ENCODE measurements around the gene B3GALT6.
"Not testable (repeated sequence)": the region's sequence is repeated elsewhere in the genome, so short reads cannot be mapped to it uniquely, and the experiment has no call there.

B3GALT6 gene

DNA sequence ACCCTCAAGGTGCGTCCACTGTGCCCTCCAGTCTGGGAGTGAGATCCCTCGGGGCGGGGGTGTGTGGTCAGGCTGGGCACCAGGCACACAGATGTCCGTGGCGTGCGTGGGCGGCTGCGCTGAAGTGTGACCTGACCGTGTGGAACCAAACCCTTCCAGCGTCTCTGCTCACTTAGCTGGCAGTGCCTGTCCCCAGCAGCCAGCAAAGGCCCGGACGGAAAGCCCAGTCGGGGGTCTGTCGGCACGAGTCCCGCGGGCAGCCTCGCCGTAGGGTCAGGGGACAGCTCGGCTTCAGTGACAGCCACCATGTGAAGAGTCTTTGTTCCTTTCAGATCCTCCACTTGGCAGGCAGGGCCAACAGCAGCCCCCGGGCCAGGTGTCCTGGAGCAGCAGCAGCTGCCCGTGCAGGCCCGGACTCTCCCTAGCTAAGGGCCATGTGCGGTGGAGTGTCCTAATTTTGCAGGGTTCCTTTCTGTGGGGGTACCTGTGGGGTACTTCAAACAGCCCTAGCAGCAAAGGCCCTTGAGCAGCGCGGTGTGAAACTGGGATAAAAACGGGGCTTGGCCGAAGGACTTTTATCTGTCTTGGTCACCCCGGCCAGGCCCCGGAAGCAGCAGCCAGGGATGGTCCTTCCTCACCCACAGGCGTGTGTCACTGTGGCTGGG is 46.8 kb upstream of the B3GALT6 start:
- H3K9me3 ChIP-seq (ENCODE audit: severe bottlenecking): no peaks in the 10 kb centered on the region
- DNase-seq (ENCODE audit: low spot score): peak; percentile 54
- no peak overlapping the region for H3K27ac ChIP-seq (ENCODE audit: poor library complexity, severe bottlenecking)
- no peak for ATAC-seq (ENCODE audit: low read depth)
- TF ChIP-seq, protein P1, sequence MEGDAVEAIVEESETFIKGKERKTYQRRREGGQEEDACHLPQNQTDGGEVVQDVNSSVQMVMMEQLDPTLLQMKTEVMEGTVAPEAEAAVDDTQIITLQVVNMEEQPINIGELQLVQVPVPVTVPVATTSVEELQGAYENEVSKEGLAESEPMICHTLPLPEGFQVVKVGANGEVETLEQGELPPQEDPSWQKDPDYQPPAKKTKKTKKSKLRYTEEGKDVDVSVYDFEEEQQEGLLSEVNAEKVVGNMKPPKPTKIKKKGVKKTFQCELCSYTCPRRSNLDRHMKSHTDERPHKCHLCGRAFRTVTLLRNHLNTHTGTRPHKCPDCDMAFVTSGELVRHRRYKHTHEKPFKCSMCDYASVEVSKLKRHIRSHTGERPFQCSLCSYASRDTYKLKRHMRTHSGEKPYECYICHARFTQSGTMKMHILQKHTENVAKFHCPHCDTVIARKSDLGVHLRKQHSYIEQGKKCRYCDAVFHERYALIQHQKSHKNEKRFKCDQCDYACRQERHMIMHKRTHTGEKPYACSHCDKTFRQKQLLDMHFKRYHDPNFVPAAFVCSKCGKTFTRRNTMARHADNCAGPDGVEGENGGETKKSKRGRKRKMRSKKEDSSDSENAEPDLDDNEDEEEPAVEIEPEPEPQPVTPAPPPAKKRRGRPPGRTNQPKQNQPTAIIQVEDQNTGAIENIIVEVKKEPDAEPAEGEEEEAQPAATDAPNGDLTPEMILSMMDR (IDR thresholded peaks at IDR 0.05; ENCODE audit: poor library complexity, severe bottlenecking): no peak
- no peaks in the 10 kb centered on the region for H3K27me3 ChIP-seq (ENCODE audit: insufficient read depth, poor library complexity, severe bottlenecking)
- H3K36me3 ChIP-seq (ENCODE audit: low read depth): no peaks in the 10 kb centered on the region
- no peak overlapping the region for H3K4me3 ChIP-seq (ENCODE audit: severe bottlenecking)
- no peaks in the 10 kb centered on the region for H3K4me1 ChIP-seq (ENCODE audit: insufficient read depth, poor library complexity, severe bottlenecking)

DNA sequence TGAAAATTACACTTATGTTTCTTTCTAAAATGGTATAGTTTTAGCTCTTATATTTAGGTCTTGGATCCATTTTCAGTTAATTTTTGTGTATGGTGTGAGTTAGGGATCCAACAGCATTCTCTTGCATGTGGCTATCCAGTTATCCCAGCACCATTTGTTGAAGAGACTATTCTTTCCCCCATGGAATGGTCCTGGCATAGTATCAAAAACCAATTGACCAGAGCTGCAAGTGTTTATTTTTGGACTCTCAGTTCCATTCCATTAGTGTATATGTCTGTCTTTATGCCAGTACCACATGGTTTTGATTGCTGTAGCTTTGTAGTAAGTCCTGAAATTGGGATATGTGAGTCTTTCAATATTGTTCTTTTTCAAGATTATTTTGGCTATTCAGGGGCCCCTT is 44.1 kb upstream of the B3GALT6 start:
- Histone ChIP-seq H3K36me3 (ENCODE audit: low read depth) (no peaks in the 10 kb centered on the region), H3K9me3 (ENCODE audit: severe bottlenecking) (no peaks in the 10 kb centered on the region), H3K27me3 (ENCODE audit: insufficient read depth, poor library complexity, severe bottlenecking) (no peaks in the 10 kb centered on the region), H3K4me3 (ENCODE audit: severe bottlenecking) (no peak overlapping the region), H3K4me1 (ENCODE audit: insufficient read depth, poor library complexity, severe bottlenecking) (no peaks in the 10 kb centered on the region), H3K27ac (ENCODE audit: poor library complexity, severe bottlenecking) (no peak overlapping the region)
- no peak for DNase-seq (ENCODE audit: low spot score)
- TF ChIP-seq, protein P1 (IDR thresholded peaks at IDR 0.05; ENCODE audit: poor library complexity, severe bottlenecking): no peak
- ATAC-seq (ENCODE audit: low read depth): no peak

DNA sequence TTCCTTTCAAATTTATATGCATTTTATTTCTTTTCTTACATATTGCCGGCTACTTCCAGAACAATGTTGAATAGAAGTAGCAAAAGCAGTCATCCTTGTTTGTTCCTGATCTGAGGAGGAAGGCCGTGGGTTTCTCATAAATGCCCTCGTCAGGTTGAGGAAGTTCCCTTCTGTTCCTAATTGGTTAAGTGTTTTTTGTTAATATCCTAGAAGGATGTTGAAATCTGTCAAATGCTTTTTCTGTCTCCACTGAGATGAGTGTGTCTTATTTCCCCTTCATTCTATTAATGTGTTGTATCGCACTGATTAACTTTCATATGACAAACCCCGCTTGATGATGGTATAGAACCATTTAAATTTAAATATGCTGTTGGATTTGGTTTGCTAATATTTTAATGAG is 42.9 kb upstream of the B3GALT6 start:
- no peak for ATAC-seq (ENCODE audit: low read depth)
- no peak overlapping the region for H3K27ac ChIP-seq (ENCODE audit: poor library complexity, severe bottlenecking)
- TF ChIP-seq, protein P1 (IDR thresholded peaks at IDR 0.05; ENCODE audit: poor library complexity, severe bottlenecking): no peak

DNA sequence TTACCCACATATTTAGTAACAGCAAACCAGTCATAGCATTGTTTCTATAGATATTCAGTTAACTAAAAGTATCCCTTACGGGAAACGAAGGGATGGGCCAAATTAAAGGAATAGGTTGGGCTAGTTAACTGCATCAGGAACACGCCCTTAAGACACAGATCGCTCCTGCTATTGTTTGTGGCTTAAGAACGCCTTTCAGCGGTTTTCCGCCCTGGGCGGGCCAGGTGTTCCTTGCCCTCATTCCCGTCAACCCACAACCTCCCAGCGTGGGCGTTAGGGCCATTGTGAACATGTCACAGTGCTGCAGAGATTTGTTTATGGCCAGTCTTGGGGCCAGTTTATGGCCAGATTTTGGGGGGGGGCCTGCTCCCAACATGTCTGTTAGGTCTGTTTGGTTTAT is 40.3 kb upstream of the B3GALT6 start:
- no peaks in the 10 kb centered on the region for H3K4me1 ChIP-seq (ENCODE audit: insufficient read depth, poor library complexity, severe bottlenecking)
- H3K9me3 ChIP-seq (ENCODE audit: severe bottlenecking): no peaks in the 10 kb centered on the region
- DNase-seq (ENCODE audit: low spot score): no peak
- no peak for ATAC-seq (ENCODE audit: low read depth)
- no peaks in the 10 kb centered on the region for H3K36me3 ChIP-seq (ENCODE audit: low read depth)
- no peaks in the 10 kb centered on the region for H3K27me3 ChIP-seq (ENCODE audit: insufficient read depth, poor library complexity, severe bottlenecking)
- TF ChIP-seq, protein P1 (IDR thresholded peaks at IDR 0.05; ENCODE audit: poor library complexity, severe bottlenecking): no peak
- H3K4me3 ChIP-seq (ENCODE audit: severe bottlenecking): no peak overlapping the region
- H3K27ac ChIP-seq (ENCODE audit: poor library complexity, severe bottlenecking): no peak overlapping the region

More for the DNA sequence above, 42.9 kb upstream of the B3GALT6 start:
- no peaks in the 10 kb centered on the region for H3K4me1 ChIP-seq (ENCODE audit: insufficient read depth, poor library complexity, severe bottlenecking)
- no peaks in the 10 kb centered on the region for H3K27me3 ChIP-seq (ENCODE audit: insufficient read depth, poor library complexity, severe bottlenecking)
- no peaks in the 10 kb centered on the region for H3K36me3 ChIP-seq (ENCODE audit: low read depth)
- H3K4me3 ChIP-seq (ENCODE audit: severe bottlenecking): no peak overlapping the region
- DNase-seq (ENCODE audit: low spot score): no peak
- H3K9me3 ChIP-seq (ENCODE audit: severe bottlenecking): no peaks in the 10 kb centered on the region

DNA sequence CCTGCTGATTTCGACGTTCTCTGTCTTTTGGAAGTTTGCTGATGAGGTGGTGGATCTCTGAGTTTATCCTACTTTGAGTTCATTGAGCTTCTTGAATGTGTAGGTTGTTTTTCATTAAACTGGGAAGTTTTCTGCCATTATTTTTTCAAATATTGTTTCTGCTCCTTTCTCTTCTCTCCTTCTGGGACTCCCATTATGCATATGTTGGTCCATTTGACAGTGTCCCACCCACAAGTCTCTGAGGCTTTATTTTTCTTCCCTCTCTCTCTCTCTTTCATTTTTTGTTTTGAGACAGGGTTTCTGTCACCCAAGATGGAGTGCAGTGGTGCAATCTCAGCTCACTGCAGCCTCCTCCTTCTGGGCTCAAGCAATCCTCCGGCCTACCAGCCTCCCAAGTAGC is 37.3 kb upstream of the B3GALT6 start:
- Histone ChIP-seq H3K4me1 (ENCODE audit: insufficient read depth, poor library complexity, severe bottlenecking) (no peaks in the 10 kb centered on the region), H3K9me3 (ENCODE audit: severe bottlenecking) (no peaks in the 10 kb centered on the region), H3K4me3 (ENCODE audit: severe bottlenecking) (no peak overlapping the region), H3K27ac (ENCODE audit: poor library complexity, severe bottlenecking) (no peak overlapping the region), H3K27me3 (ENCODE audit: insufficient read depth, poor library complexity, severe bottlenecking) (no peaks in the 10 kb centered on the region), H3K36me3 (ENCODE audit: low read depth) (no peaks in the 10 kb centered on the region)
- TF ChIP-seq, protein P1 (IDR thresholded peaks at IDR 0.05; ENCODE audit: poor library complexity, severe bottlenecking): no peak
- ATAC-seq (ENCODE audit: low read depth): no peak
- DNase-seq (ENCODE audit: low spot score): no peak

DNA sequence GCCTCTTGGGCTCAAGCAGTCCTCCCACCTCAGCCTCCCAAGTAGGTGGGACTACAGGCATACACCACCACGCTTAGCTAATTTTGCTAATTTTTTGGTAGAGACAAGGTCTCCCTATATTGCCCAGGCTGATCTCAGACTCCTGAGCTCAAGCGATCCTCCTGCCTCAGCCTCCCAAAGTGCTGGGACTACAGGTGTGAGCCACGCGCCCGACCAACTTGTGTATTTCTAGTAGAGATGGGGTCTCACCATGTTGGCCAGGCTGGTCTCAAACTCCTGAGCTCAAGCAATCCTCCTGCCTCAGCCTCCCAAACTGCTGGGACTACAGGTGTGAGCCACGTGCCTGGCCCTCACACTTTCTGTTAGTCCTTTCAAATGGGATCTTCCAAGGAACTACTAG is 36.3 kb upstream of the B3GALT6 start:
- ATAC-seq (ENCODE audit: low read depth); DNase-seq (ENCODE audit: low spot score); H3K27me3 ChIP-seq (ENCODE audit: insufficient read depth, poor library complexity, severe bottlenecking); H3K27ac ChIP-seq (ENCODE audit: poor library complexity, severe bottlenecking); H3K4me1 ChIP-seq (ENCODE audit: insufficient read depth, poor library complexity, severe bottlenecking); H3K36me3 ChIP-seq (ENCODE audit: low read depth); H3K9me3 ChIP-seq (ENCODE audit: severe bottlenecking); H3K4me3 ChIP-seq (ENCODE audit: severe bottlenecking): not testable (repeated sequence)

Measured in RWPE2 (cell line).